Measurements from ENCODE around the gene HS3ST6. TPM values are rescaled to one million over a fixed set of nuclear protein-coding genes. Genes with fewer than 3 reads are reported as not detected.

The HS3ST6 gene
- total and polyA plus RNA-seq, 2 experiments from 2014 or later = 0.41 TPM; not detected in 1

DNA sequence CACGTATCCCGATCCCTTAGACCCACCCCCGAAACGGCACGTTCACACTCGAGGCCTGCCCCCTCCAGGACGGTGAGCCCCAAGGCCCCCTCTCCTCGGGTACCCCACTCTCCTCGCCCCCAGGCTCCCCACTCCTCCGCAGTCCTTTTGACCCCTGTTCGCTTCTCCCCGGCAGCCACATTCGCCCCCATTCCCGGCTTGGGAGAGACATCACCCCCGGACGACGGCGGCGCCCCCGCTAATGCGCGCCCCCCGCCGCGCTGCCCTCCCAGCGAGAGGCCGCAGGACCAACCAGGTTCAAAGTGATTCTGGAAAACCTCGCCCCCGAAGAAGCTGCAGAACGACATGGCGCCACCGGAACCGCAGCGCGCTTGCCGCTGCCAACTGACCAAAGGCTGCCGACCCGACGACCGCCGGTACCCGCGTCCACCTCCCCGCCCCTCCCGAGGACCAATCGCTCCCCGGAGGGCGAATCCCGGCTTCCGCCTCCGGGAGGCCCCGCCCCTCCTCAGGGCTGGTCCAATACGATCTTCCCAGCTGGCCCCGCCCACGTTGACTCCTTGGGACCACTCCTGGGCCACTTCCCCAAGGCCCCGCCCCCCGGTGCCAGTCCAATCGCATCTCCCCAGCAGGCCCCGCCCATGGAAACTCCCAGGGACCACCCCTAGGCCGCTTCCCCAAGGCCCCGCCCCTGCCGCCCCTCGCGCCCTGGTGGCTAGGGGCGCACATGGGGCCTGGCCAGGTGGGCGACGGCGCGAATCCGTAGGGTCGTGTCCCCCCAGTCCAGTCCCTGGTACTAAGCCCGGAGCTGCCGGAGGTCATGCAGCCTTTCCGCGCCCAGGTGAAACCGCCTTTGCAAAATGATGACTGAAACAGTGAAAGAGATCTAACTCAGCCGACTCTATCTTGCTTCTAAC lies 24.9 kb upstream of the HS3ST6 start, which contains the start of gene MSRB1:
TSS of gene MSRB1 (minus strand) at position 390 of the 917 bp plus-strand sequence. CDS start at position 347, 43 bp downstream.
- H3K4me1 ChIP-seq (ENCODE audit: insufficient read depth) = peaks cover 24% of the 10 kb centered on the region
- no peaks in the 10 kb centered on the region for H3K9me2 ChIP-seq (replicated peaks; ENCODE audit: insufficient read depth)
- H4K20me1 ChIP-seq (ENCODE audit: insufficient read depth, poor library complexity, severe bottlenecking) = no peaks in the 10 kb centered on the region
- H3K36me3 ChIP-seq (replicated peaks; ENCODE audit: insufficient read depth, low read depth) = no peaks in the 10 kb centered on the region
- H3K79me2 ChIP-seq = peaks cover 10% of the 10 kb centered on the region
- 5% methylated on average over 48 of the region's 77 CpGs for WGBS (ENCODE audit: low lambda C conversion rate, missing lambda C conversion rate)
- peak within 1 kb of the TSS; percentile 77 for H2AFZ ChIP-seq
- H3K4me2 ChIP-seq = peak within 1 kb of the TSS; percentile 87
- H3K9me3 ChIP-seq (ENCODE audit: low read depth) = no peaks in the 10 kb centered on the region
- peak within 1 kb of the TSS; percentile 70 for H3K27ac ChIP-seq
- peak within 1 kb of the TSS; percentile 70 for H3K4me3 ChIP-seq
- peak; percentile 100 for DNase-seq (ENCODE audit: low spot score)
- no peaks in the 10 kb centered on the region for H3K27me3 ChIP-seq
- no peak for TF ChIP-seq EZH2phosphoT487 (IDR thresholded peaks at IDR 0.05; ENCODE audit: low read depth, severe bottlenecking, unreplicated experiment)
- TF ChIP-seq, protein P1, sequence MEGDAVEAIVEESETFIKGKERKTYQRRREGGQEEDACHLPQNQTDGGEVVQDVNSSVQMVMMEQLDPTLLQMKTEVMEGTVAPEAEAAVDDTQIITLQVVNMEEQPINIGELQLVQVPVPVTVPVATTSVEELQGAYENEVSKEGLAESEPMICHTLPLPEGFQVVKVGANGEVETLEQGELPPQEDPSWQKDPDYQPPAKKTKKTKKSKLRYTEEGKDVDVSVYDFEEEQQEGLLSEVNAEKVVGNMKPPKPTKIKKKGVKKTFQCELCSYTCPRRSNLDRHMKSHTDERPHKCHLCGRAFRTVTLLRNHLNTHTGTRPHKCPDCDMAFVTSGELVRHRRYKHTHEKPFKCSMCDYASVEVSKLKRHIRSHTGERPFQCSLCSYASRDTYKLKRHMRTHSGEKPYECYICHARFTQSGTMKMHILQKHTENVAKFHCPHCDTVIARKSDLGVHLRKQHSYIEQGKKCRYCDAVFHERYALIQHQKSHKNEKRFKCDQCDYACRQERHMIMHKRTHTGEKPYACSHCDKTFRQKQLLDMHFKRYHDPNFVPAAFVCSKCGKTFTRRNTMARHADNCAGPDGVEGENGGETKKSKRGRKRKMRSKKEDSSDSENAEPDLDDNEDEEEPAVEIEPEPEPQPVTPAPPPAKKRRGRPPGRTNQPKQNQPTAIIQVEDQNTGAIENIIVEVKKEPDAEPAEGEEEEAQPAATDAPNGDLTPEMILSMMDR (IDR thresholded peaks at IDR 0.05; ENCODE audit: poor library complexity) = no peak
- TF ChIP-seq EZH2 (IDR thresholded peaks at IDR 0.05; ENCODE audit: borderline replicate concordance) = no peak

DNA sequence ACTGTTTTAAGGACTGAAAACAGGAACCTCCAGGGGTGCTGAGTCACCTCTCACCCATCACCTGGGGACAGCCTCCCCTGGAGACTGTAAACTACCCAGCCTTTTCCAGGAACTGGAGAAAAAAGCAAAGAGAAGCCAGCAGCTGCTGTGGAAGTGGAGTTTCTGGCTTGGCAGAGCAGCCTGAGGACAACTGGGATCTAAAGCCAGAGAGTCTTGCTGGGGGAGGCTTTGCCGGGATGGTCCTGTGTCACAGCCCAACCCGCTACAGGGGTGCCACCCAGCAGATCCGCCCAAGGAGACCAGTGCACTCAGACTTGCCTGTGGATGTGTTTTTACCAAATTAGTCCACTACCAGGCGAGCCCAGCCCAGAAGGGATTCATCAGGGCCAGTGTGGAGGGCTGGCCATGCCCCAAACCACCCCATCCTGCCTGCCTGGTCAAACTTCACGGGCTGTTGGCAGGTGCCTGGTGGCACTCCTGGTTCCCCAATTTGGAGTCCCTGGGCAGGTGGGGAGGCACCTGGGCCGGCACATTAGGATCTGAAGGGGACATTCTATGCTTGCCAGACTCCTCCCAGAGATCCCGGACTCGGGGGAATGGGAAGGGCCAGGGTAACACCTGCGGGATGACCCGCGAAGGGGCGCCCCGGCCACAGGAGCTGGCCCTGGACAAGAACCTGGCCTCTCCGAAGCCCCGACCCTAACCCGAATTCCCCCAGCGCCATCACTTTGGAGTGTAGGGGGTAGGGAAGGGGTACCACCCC lies 24.0 kb upstream of the HS3ST6 start:
- TF ChIP-seq EZH2 (IDR thresholded peaks at IDR 0.05; ENCODE audit: borderline replicate concordance) (no peak), EZH2phosphoT487 (IDR thresholded peaks at IDR 0.05; ENCODE audit: low read depth, severe bottlenecking, unreplicated experiment) (no peak)
- TF ChIP-seq, protein P1 (IDR thresholded peaks at IDR 0.05; ENCODE audit: poor library complexity) = no peak
- H4K20me1 ChIP-seq (ENCODE audit: insufficient read depth, poor library complexity, severe bottlenecking) = no peaks in the 10 kb centered on the region
- peak overlapping the region; percentile 64 for H2AFZ ChIP-seq
- H3K27me3 ChIP-seq = no peaks in the 10 kb centered on the region
- peaks cover 24% of the 10 kb centered on the region for H3K4me1 ChIP-seq (ENCODE audit: insufficient read depth)
- H3K9me3 ChIP-seq (ENCODE audit: low read depth) = no peaks in the 10 kb centered on the region
- H3K4me2 ChIP-seq = peak overlapping the region; percentile 87
- H3K4me3 ChIP-seq = peak overlapping the region; percentile 70
- peaks cover 10% of the 10 kb centered on the region for H3K79me2 ChIP-seq
- H3K9me2 ChIP-seq (replicated peaks; ENCODE audit: insufficient read depth) = no peaks in the 10 kb centered on the region
- H3K36me3 ChIP-seq (replicated peaks; ENCODE audit: insufficient read depth, low read depth) = no peaks in the 10 kb centered on the region
- 38% methylated on average over 16 of the region's 17 CpGs for WGBS (ENCODE audit: low lambda C conversion rate, missing lambda C conversion rate)
- H3K27ac ChIP-seq = peak overlapping the region; percentile 70
- DNase-seq (ENCODE audit: low spot score) = no peak

DNA sequence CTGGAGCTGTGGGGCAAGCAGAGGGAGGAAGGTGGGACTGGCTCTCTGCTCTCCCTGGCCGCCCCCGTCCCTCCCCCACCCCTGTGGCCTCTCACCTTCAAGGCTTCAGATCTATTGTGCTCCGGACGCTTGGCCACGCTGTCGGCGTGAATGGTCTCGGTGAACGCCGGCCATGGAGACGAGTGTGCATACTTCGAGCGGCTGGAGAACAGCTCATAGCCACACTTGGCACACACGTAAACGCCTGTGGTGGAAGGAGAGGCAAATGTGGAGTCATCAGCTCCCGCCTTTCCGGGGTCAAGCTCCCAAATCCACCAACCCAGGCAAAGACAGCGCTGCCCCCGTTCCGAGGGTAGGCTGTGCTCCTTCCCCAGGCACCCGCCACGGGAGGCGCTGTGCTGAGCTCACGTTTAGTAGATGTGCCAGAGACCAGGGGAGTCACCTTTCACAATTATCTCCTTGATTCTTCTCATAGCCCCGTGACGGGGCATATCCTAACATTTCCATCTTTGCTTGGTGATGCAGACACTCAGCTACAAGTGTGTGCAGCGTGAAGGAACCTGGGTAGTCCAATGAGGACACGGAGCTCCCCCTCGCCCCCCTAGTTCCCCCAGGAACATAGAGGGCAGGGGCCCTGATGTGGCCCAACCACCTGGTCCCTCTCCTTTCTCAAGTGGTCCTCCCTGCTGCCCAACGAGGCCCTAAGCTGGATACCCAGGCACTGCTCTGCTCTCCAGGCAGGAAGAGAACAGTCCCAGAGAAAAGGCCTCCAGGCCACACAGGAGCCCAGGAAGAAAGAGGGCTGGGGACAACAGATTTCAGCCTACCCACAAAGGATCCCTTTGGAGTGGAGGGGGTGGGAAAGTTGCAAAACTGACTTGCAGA lies 23.2 kb upstream of the HS3ST6 start:
- H3K27ac ChIP-seq = peak overlapping the region; percentile 70
- no peak overlapping the region for H2AFZ ChIP-seq
- H3K4me3 ChIP-seq = no peak overlapping the region
- peak overlapping the region; percentile 87 for H3K4me2 ChIP-seq
- no peaks in the 10 kb centered on the region for H4K20me1 ChIP-seq (ENCODE audit: insufficient read depth, poor library complexity, severe bottlenecking)
- peaks cover 10% of the 10 kb centered on the region for H3K79me2 ChIP-seq
- WGBS (ENCODE audit: low lambda C conversion rate, missing lambda C conversion rate) = 80% methylated on average over 29 of the region's 30 CpGs
- TF ChIP-seq EZH2phosphoT487 (IDR thresholded peaks at IDR 0.05; ENCODE audit: low read depth, severe bottlenecking, unreplicated experiment) = no peak
- TF ChIP-seq, protein P1 (IDR thresholded peaks at IDR 0.05; ENCODE audit: poor library complexity) = peak; percentile 10
- H3K27me3 ChIP-seq = no peaks in the 10 kb centered on the region
- peaks cover 24% of the 10 kb centered on the region for H3K4me1 ChIP-seq (ENCODE audit: insufficient read depth)
- DNase-seq (ENCODE audit: low spot score) = no peak
- no peaks in the 10 kb centered on the region for H3K36me3 ChIP-seq (replicated peaks; ENCODE audit: insufficient read depth, low read depth)
- no peaks in the 10 kb centered on the region for H3K9me2 ChIP-seq (replicated peaks; ENCODE audit: insufficient read depth)
- H3K9me3 ChIP-seq (ENCODE audit: low read depth) = no peaks in the 10 kb centered on the region
